PC-9 (cell line): ENCODE results near the gene ATG4A. TPM values are rescaled to one million over a fixed set of nuclear protein-coding genes. Genes with fewer than 3 reads are reported as not detected.

Experiments used
- BruUV-seq: library from RNA; stranded (reverse); fragments of 400-500 nt; replicated peaks from 2 replicates; lab custom pipeline; 2021; lab: Mats Ljungman, UMichigan
- CTCF ChIA-PET: fragments of 300-600 bp; sonication (Branson Sonifier 250); formaldehyde crosslinking; loops from one replicate; lab custom pipeline; 2022; ENCODE audit warnings: antibody characterized with exemption; lab: Charles Lee
- POLR2A ChIA-PET: fragments of 300-600 bp; sonication (Branson Sonifier 250); formaldehyde crosslinking; loops from one replicate; lab custom pipeline; 2022; ENCODE audit warnings: antibody characterized with exemption; ENCODE audit not compliant: unreplicated experiment; lab: Charles Lee
- DNase-seq, 2 experiments: peaks; one replicate each; pipeline versions ENCODE4 v3.0.0 to v3.0.0-alpha.2; 2015 to 2022; ENCODE audit warnings: mixed read lengths in 1 of 2
- H2AFZ ChIP-seq: fragments of 200-600 bp; sonication (generic); 2 replicates; pipeline ENCODE4 v1.8.1; 2017; ENCODE audit warnings: antibody characterized with exemption
- H3F3A ChIP-seq: fragments of 200-600 bp; sonication (generic); 2 replicates; pipeline ENCODE4 v1.8.1; 2017; ENCODE audit warnings: antibody characterized with exemption, mild to moderate bottlenecking, low read depth; ENCODE audit not compliant: insufficient read depth
- H3K27ac ChIP-seq: fragments of 200-600 bp; sonication (generic); 2 replicates; pipeline ENCODE4 v1.6.1; 2016; ENCODE audit warnings: mixed run types
- H3K27me3 ChIP-seq: fragments of 200-600 bp; sonication (generic); 2 replicates; pipeline ENCODE4 v1.6.1; 2016; ENCODE audit warnings: low read depth, mixed run types; ENCODE audit not compliant: insufficient read depth
- H3K36me3 ChIP-seq: fragments of 200-600 bp; sonication (generic); 2 replicates; pipeline ENCODE4 v1.6.1; 2016; ENCODE audit warnings: low read depth, mixed run types
- H3K4me1 ChIP-seq: fragments of 200-600 bp; sonication (generic); replicated peaks from 2 replicates; pipeline ENCODE4 v1.6.1; 2016; ENCODE audit warnings: mixed run types; ENCODE audit not compliant: insufficient read depth
- H3K4me2 ChIP-seq: fragments of 200-600 bp; sonication (generic); 2 replicates; pipeline ENCODE4 v1.6.1; 2017; ENCODE audit warnings: mixed run types
- H3K4me3 ChIP-seq: fragments of 200-600 bp; sonication (generic); 2 replicates; pipeline ENCODE4 v1.6.1; 2016; ENCODE audit warnings: mixed run types
- H3K79me2 ChIP-seq: fragments of 200-600 bp; sonication (generic); 2 replicates; pipeline ENCODE4 v1.6.1; 2017; ENCODE audit warnings: low read depth, mixed run types
- H3K9me2 ChIP-seq: fragments of 200-600 bp; sonication (generic); 2 replicates; pipeline ENCODE4 v1.8.1; 2017; ENCODE audit warnings: mild to moderate bottlenecking; ENCODE audit not compliant: insufficient read depth
- H3K9me3 ChIP-seq: fragments of 200-600 bp; sonication (generic); 2 replicates; pipeline ENCODE4 v1.8.1; 2016; ENCODE audit warnings: low read depth; ENCODE audit not compliant: insufficient read depth
- H4K20me1 ChIP-seq: fragments of 200-600 bp; sonication (generic); 2 replicates; pipeline ENCODE4 v1.8.1; 2017; ENCODE audit not compliant: insufficient read depth
- EZH2 ChIP-seq: fragments of 200-600 bp; sonication (generic); IDR thresholded peaks from 2 replicates; pipeline ENCODE4 v1.8.0; 2017; ENCODE audit warnings: antibody characterized with exemption, low read depth
- intact Hi-C: fragments of 100-400 bp; cut with micrococcal nuclease; formaldehyde crosslinking; loops from one replicate; pipeline ENCODE4 v1.10.0; 2022; ENCODE audit not compliant: unreplicated experiment
- total RNA-seq: library from RNA; stranded (reverse); gene quantifications from 2 replicates; pipeline ENCODE4 v1.2.3, GENCODE V29; 2021
- TF ChIP-seq, protein P1 (sequence below): fragments of 200-600 bp; sonication (generic); conservative IDR thresholded peaks from 2 replicates; pipeline ENCODE4 v1.6.1; 2017; ENCODE audit warnings: mixed run types, antibody characterized with exemption, mild to moderate bottlenecking, moderate library complexity

The ATG4A gene
- total RNA-seq, 1 experiment from 2014 or later = 9.6 TPM

DNA sequence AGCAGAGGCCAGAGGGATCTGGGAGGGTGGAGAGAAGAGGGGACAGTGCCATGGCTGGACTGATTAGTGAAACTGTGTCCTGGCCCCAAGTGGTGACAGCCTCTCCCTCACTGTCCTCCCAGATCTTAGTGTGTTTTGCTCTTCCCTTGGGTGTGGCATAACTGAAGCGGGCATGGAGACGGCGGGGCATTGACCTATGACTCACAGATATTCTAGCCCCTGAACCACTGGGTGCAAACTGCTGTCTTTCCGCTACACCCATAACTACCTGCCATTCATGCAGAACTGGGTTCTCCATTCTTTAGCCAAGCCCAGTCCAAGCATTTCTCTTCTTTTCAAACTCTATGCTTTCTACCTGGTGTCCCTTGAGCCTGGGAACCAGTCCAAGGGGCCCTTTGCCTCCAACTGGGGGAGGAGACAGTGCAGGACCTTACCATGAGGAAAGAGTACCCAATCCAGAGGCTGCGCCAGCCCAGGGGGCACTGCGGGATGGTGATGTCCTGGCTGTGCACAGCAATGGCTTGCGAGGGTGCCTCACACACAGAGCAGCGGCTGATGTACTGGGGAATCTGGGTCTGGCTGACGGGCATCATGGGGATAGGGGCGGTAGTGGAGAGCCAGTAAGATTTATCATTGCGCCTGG, 67.6 kb downstream of the ATG4A start:
- intact Hi-C loops = no loop called here
- H3K4me3 ChIP-seq = no peak overlapping the region
- H3K9me3 ChIP-seq = no peaks in the 10 kb centered on the region
- POLR2A ChIA-PET = no interaction called here
- no peak overlapping the region for H3K4me2 ChIP-seq
- no peaks in the 10 kb centered on the region for H3K4me1 ChIP-seq
- TF ChIP-seq, protein P1, sequence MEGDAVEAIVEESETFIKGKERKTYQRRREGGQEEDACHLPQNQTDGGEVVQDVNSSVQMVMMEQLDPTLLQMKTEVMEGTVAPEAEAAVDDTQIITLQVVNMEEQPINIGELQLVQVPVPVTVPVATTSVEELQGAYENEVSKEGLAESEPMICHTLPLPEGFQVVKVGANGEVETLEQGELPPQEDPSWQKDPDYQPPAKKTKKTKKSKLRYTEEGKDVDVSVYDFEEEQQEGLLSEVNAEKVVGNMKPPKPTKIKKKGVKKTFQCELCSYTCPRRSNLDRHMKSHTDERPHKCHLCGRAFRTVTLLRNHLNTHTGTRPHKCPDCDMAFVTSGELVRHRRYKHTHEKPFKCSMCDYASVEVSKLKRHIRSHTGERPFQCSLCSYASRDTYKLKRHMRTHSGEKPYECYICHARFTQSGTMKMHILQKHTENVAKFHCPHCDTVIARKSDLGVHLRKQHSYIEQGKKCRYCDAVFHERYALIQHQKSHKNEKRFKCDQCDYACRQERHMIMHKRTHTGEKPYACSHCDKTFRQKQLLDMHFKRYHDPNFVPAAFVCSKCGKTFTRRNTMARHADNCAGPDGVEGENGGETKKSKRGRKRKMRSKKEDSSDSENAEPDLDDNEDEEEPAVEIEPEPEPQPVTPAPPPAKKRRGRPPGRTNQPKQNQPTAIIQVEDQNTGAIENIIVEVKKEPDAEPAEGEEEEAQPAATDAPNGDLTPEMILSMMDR = no peak
- no peak for TF ChIP-seq EZH2
- DNase-seq = peak in 1 of 2 experiments; percentile 11
- H4K20me1 ChIP-seq = no peaks in the 10 kb centered on the region
- no peaks in the 10 kb centered on the region for H3F3A ChIP-seq
- H3K79me2 ChIP-seq = no peaks in the 10 kb centered on the region
- H3K27ac ChIP-seq = no peak overlapping the region
- CTCF ChIA-PET = no interaction called here
- no peak overlapping the region for H2AFZ ChIP-seq
- no peaks in the 10 kb centered on the region for H3K36me3 ChIP-seq
- H3K27me3 ChIP-seq = no peaks in the 10 kb centered on the region
- BruUV-seq = no TSS peak
- H3K9me2 ChIP-seq = 0 out of 2 replicates have a peak, but pooled peaks cover 2% of the 10 kb centered on the region

DNA sequence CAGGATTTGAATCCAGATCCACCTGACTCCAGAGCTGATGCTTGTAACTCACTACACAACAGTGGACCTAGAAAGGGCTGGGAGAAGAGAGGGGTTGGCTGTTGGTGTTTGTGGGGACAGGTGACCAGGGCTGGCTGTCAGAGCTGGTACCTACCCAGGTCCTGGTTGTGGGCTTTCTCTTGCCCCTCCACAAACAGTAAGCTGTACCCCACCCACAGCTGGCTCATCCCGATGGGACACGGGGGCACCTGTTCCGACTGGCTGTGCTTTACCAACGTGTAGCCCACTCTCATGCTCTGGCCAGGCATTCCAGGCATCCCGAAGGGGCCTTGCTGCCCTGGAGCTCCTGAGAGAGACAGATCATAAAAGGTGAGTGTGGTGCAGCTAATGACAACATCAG, 68.7 kb downstream of the ATG4A start:
- no peak for DNase-seq
- H3K27ac ChIP-seq = no peak overlapping the region
- ChIA-PET POLR2A (no interaction called here), CTCF (no interaction called here)
- no peaks in the 10 kb centered on the region for H3K9me3 ChIP-seq
- no peaks in the 10 kb centered on the region for H3F3A ChIP-seq
- intact Hi-C loops = no loop called here
- no peak for TF ChIP-seq EZH2
- TF ChIP-seq, protein P1 = no peak
- no peak overlapping the region for H3K4me2 ChIP-seq
- BruUV-seq = no TSS peak
- no peaks in the 10 kb centered on the region for H4K20me1 ChIP-seq
- no peaks in the 10 kb centered on the region for H3K36me3 ChIP-seq
- H3K27me3 ChIP-seq = no peaks in the 10 kb centered on the region
- H3K79me2 ChIP-seq = no peaks in the 10 kb centered on the region
- no peaks in the 10 kb centered on the region for H3K9me2 ChIP-seq
- no peak overlapping the region for H3K4me3 ChIP-seq
- no peak overlapping the region for H2AFZ ChIP-seq
- no peaks in the 10 kb centered on the region for H3K4me1 ChIP-seq

DNA sequence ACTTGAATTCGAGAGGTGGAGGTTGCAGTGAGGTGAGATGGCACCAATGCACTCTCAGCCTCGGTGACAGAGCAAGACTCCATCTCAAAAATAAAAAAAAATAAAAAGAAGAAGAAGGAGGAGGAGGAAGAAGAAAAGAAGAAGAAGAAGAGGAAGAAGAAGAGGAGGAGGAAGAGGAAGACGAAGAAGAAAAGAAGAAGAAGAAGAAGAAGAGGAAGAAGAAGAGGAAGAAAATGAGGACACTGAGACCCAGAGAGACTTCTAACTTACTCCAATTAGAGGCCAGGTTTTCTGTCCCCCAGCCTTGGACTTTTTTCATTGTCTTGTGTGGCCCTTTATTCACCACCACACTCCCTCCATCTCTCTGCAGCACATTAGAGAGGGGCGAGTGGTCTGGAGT, 70.7 kb downstream of the ATG4A start:
- H4K20me1 ChIP-seq = no peaks in the 10 kb centered on the region
- no peak for DNase-seq
- no peaks in the 10 kb centered on the region for H3K9me2 ChIP-seq
- H3K9me3 ChIP-seq = no peaks in the 10 kb centered on the region
- H3K27ac ChIP-seq = no peak overlapping the region
- no peaks in the 10 kb centered on the region for H3K36me3 ChIP-seq
- no peaks in the 10 kb centered on the region for H3K27me3 ChIP-seq
- intact Hi-C loops = no loop called here
- CTCF ChIA-PET = no interaction called here
- no peaks in the 10 kb centered on the region for H3K79me2 ChIP-seq
- H3K4me3 ChIP-seq = no peak overlapping the region
- H3K4me1 ChIP-seq = peaks cover 3% of the 10 kb centered on the region
- no peak overlapping the region for H3K4me2 ChIP-seq
- TF ChIP-seq EZH2 = no peak
- TF ChIP-seq, protein P1 = no peak
- H3F3A ChIP-seq = no peaks in the 10 kb centered on the region
- no TSS peak for BruUV-seq
- POLR2A ChIA-PET = no interaction called here
- no peak overlapping the region for H2AFZ ChIP-seq
